Erythroblast (primary cell): ENCODE measurements around the gene SZT2.

Source experiments
- GATA1 ChIP-seq: IDR thresholded peaks from 2 replicates; pipeline ENCODE4 v1.6.1; 2011; ENCODE audit warnings: low read depth, mild to moderate bottlenecking, control low read depth, low read length, moderate library complexity
- POLR2A ChIP-seq: IDR thresholded peaks from 2 replicates; pipeline ENCODE4 v1.6.1; 2011; ENCODE audit warnings: mild to moderate bottlenecking, low read length

DNA sequence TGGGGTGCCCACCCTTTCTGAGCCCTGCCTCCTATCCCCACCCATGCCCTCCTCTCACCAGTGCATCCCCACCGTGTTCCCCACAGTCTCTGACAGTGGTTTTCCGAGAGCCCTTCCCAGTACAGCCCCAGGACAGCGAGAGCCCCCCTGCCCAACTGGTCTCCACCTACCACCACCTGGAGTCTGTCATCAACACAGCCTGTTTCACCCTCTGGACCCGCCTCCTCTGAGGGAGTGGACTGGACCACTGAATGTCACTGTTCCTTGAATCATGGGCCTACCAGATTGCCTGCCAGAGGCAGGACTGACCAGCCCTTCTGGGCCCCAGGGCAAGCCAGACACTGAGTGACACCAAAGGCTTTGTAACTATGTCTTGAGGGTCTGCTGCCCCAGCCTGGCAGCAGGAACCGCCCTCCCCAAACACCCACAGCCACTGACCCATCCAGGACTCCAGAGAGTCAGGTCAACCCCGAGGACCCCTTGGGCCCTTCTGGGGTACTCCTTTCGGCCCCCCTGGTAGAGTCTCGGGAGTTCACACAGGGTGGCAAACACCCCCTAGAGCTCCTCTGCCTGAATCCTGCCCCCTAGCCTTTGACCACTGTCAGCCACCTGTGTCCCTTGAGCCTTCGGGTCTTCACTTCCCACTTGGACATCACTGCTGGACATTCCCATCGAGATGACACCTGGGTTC is 60.7 kb downstream of the SZT2 start:
- TF ChIP-seq POLR2A (no peak), GATA1 (no peak)
